Measurements from ENCODE around the gene NMU. TPM values are rescaled to one million over a fixed set of nuclear protein-coding genes. Genes with fewer than 3 reads are reported as not detected.

NMU gene
- total and polyA plus RNA-seq, 2 experiments from 2014 or later: 40.2 to 96.3 TPM

DNA sequence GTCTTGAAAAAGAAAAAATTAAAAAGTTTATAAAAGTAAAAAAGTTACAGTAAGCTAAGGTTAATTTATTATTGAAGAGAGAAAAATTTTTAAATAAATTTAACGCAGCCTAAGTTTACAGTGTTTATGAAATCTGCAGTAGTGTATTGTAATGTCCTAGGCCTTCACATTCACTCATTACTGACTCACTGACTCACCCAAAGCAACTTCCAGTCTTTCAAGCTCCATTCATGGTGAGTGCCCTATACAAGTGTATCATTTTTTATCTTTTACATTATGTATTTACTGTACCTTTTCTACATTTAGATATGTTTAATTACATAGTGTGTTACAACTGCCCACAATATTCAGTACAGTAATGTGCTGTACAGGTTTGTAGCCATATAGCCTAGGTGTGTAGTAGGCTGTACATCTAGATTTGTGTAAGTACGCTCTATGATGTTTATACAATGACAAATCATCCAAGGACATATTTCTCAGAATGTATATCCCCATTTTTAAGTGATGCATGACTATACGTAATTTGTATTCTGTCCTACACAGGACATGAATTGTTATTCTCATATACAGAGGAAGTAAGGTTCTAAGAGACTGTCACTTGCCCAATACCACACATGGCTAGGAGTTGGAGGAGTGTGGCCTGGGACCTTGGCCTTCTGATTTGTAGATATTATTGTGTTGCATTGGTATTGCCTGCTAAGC lies 24.6 kb downstream of the NMU start:
- DNase-seq (ENCODE audit: low spot score) (no peak), ATAC-seq (no peak)
- Histone ChIP-seq H4K20me1 (replicated peaks; ENCODE audit: insufficient read depth) (no peaks in the 10 kb centered on the region), H3K27me3 (ENCODE audit: insufficient read depth) (no peaks in the 10 kb centered on the region), H3K36me3 (ENCODE audit: insufficient read depth) (no peaks in the 10 kb centered on the region), H2AFZ (no peak overlapping the region), H3F3A (replicated peaks; ENCODE audit: low read depth) (no peaks in the 10 kb centered on the region), H3K4me1 (ENCODE audit: insufficient read depth) (no peaks in the 10 kb centered on the region; the same call in 1 of the 2 replicates), H3K9me2 (ENCODE audit: insufficient read depth) (no peaks in the 10 kb centered on the region), H3K27ac (ENCODE audit: low read depth) (no peak overlapping the region), H3K4me2 (no peak overlapping the region), H3K79me2 (replicated peaks; ENCODE audit: insufficient read depth) (no peaks in the 10 kb centered on the region), H3K4me3 (no peak overlapping the region)
- H3K4me1 Mint-ChIP-seq: peaks cover 6% of the 10 kb centered on the region
- peaks cover 3% of the 10 kb centered on the region; the same call in 1 of the 3 replicates for H3K36me3 Mint-ChIP-seq (ENCODE audit: low read depth)
- H3K4me3 Mint-ChIP-seq: no peak overlapping the region
- no peak overlapping the region for H3K27ac Mint-ChIP-seq
- no peaks in the 10 kb centered on the region for H3K9me3 Mint-ChIP-seq
- H3K27me3 Mint-ChIP-seq (ENCODE audit: insufficient read depth, low read depth, poor library complexity): no peaks in the 10 kb centered on the region
- TF ChIP-seq EZH2 (IDR thresholded peaks at IDR 0.05; ENCODE audit: low read depth, unreplicated experiment): no peak
- TF ChIP-seq, protein P1, sequence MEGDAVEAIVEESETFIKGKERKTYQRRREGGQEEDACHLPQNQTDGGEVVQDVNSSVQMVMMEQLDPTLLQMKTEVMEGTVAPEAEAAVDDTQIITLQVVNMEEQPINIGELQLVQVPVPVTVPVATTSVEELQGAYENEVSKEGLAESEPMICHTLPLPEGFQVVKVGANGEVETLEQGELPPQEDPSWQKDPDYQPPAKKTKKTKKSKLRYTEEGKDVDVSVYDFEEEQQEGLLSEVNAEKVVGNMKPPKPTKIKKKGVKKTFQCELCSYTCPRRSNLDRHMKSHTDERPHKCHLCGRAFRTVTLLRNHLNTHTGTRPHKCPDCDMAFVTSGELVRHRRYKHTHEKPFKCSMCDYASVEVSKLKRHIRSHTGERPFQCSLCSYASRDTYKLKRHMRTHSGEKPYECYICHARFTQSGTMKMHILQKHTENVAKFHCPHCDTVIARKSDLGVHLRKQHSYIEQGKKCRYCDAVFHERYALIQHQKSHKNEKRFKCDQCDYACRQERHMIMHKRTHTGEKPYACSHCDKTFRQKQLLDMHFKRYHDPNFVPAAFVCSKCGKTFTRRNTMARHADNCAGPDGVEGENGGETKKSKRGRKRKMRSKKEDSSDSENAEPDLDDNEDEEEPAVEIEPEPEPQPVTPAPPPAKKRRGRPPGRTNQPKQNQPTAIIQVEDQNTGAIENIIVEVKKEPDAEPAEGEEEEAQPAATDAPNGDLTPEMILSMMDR (conservative IDR thresholded peaks at IDR 0.05; ENCODE audit: low read depth in 2 of 2): no peak
- no peak for TF ChIP-seq EZH2phosphoT487 (IDR thresholded peaks at IDR 0.05; ENCODE audit: unreplicated experiment)
- no peak for TF ChIP-seq ZNF114 (CRISPR knock-in tag; IDR thresholded peaks at IDR 0.05)
- no peak for TF ChIP-seq STAT1 (IDR thresholded peaks at IDR 0.05; ENCODE audit: unreplicated experiment)
- TF ChIP-seq, protein P2, sequence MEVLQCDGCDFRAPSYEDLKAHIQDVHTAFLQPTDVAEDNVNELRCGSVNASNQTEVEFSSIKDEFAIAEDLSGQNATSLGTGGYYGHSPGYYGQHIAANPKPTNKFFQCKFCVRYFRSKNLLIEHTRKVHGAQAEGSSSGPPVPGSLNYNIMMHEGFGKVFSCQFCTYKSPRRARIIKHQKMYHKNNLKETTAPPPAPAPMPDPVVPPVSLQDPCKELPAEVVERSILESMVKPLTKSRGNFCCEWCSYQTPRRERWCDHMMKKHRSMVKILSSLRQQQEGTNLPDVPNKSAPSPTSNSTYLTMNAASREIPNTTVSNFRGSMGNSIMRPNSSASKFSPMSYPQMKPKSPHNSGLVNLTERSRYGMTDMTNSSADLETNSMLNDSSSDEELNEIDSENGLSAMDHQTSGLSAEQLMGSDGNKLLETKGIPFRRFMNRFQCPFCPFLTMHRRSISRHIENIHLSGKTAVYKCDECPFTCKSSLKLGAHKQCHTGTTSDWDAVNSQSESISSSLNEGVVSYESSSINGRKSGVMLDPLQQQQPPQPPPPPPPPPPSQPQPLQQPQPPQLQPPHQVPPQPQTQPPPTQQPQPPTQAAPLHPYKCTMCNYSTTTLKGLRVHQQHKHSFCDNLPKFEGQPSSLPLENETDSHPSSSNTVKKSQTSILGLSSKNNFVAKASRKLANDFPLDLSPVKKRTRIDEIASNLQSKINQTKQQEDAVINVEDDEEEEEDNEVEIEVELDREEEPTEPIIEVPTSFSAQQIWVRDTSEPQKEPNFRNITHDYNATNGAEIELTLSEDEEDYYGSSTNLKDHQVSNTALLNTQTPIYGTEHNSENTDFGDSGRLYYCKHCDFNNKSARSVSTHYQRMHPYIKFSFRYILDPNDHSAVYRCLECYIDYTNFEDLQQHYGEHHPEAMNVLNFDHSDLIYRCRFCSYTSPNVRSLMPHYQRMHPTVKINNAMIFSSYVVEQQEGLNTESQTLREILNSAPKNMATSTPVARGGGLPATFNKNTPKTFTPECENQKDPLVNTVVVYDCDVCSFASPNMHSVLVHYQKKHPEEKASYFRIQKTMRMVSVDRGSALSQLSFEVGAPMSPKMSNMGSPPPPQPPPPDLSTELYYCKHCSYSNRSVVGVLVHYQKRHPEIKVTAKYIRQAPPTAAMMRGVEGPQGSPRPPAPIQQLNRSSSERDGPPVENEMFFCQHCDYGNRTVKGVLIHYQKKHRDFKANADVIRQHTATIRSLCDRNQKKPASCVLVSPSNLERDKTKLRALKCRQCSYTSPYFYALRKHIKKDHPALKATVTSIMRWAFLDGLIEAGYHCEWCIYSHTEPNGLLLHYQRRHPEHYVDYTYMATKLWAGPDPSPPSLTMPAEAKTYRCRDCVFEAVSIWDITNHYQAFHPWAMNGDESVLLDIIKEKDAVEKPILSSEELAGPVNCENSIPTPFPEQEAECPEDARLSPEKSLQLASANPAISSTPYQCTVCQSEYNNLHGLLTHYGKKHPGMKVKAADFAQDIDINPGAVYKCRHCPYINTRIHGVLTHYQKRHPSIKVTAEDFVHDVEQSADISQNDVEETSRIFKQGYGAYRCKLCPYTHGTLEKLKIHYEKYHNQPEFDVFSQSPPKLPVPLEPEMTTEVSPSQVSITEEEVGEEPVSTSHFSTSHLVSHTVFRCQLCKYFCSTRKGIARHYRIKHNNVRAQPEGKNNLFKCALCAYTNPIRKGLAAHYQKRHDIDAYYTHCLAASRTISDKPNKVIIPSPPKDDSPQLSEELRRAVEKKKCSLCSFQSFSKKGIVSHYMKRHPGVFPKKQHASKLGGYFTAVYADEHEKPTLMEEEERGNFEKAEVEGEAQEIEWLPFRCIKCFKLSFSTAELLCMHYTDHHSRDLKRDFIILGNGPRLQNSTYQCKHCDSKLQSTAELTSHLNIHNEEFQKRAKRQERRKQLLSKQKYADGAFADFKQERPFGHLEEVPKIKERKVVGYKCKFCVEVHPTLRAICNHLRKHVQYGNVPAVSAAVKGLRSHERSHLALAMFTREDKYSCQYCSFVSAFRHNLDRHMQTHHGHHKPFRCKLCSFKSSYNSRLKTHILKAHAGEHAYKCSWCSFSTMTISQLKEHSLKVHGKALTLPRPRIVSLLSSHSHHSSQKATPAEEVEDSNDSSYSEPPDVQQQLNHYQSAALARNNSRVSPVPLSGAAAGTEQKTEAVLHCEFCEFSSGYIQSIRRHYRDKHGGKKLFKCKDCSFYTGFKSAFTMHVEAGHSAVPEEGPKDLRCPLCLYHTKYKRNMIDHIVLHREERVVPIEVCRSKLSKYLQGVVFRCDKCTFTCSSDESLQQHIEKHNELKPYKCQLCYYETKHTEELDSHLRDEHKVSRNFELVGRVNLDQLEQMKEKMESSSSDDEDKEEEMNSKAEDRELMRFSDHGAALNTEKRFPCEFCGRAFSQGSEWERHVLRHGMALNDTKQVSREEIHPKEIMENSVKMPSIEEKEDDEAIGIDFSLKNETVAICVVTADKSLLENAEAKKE (CRISPR knock-in tag; IDR thresholded peaks at IDR 0.05): no peak
- no peak for TF ChIP-seq CREB1 (CRISPR knock-in tag; IDR thresholded peaks at IDR 0.05; ENCODE audit: low read depth)
- TF ChIP-seq POLR2AphosphoS5 (IDR thresholded peaks at IDR 0.05; ENCODE audit: low read depth): no peak
- TF ChIP-seq, protein P3, sequence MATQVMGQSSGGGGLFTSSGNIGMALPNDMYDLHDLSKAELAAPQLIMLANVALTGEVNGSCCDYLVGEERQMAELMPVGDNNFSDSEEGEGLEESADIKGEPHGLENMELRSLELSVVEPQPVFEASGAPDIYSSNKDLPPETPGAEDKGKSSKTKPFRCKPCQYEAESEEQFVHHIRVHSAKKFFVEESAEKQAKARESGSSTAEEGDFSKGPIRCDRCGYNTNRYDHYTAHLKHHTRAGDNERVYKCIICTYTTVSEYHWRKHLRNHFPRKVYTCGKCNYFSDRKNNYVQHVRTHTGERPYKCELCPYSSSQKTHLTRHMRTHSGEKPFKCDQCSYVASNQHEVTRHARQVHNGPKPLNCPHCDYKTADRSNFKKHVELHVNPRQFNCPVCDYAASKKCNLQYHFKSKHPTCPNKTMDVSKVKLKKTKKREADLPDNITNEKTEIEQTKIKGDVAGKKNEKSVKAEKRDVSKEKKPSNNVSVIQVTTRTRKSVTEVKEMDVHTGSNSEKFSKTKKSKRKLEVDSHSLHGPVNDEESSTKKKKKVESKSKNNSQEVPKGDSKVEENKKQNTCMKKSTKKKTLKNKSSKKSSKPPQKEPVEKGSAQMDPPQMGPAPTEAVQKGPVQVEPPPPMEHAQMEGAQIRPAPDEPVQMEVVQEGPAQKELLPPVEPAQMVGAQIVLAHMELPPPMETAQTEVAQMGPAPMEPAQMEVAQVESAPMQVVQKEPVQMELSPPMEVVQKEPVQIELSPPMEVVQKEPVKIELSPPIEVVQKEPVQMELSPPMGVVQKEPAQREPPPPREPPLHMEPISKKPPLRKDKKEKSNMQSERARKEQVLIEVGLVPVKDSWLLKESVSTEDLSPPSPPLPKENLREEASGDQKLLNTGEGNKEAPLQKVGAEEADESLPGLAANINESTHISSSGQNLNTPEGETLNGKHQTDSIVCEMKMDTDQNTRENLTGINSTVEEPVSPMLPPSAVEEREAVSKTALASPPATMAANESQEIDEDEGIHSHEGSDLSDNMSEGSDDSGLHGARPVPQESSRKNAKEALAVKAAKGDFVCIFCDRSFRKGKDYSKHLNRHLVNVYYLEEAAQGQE (IDR thresholded peaks at IDR 0.05; ENCODE audit: unreplicated experiment): no peak
- TF ChIP-seq, protein P4, sequence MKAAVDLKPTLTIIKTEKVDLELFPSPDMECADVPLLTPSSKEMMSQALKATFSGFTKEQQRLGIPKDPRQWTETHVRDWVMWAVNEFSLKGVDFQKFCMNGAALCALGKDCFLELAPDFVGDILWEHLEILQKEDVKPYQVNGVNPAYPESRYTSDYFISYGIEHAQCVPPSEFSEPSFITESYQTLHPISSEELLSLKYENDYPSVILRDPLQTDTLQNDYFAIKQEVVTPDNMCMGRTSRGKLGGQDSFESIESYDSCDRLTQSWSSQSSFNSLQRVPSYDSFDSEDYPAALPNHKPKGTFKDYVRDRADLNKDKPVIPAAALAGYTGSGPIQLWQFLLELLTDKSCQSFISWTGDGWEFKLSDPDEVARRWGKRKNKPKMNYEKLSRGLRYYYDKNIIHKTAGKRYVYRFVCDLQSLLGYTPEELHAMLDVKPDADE (IDR thresholded peaks at IDR 0.05): no peak
- TF ChIP-seq NANOG (IDR thresholded peaks at IDR 0.05; ENCODE audit: borderline replicate concordance): no peak
- no peak for TF ChIP-seq JUNB (IDR thresholded peaks at IDR 0.05; ENCODE audit: unreplicated experiment)
- TF ChIP-seq ZNF331 (CRISPR knock-in tag; IDR thresholded peaks at IDR 0.05; ENCODE audit: low read depth): no peak

Measured in GM23338 (cell line).